Measurements from ENCODE around the gene VPS18.
A peak's percentile ranks its signal among the peaks of the same experiment; 100 is the strongest.

Gene VPS18

GRCh38 chr15:40936234-40936708, 42.0 kb downstream of the VPS18 start:
- FAIRE-seq = no peak
- DNase-seq (ENCODE audit: low spot score) = no peak

- FAIRE-seq (no peak), DNase-seq (ENCODE audit: low spot score) (no peak)
Observed at GRCh38 chr15:40936709-40937666, 42.7 kb downstream of the VPS18 start.

- FAIRE-seq (no peak), DNase-seq (ENCODE audit: low spot score) (peak; percentile 63)
Observed at GRCh38 chr15:40937762-40938535, 43.7 kb downstream of the VPS18 start.

GRCh38 chr15:40938536-40938870, 44.3 kb downstream of the VPS18 start:
- DNase-seq (ENCODE audit: low spot score) (no peak), FAIRE-seq (no peak)

GRCh38 chr15:40940296-40940801, 46.1 kb downstream of the VPS18 start:
- no peak for FAIRE-seq
- DNase-seq (ENCODE audit: low spot score) = no peak

- DNase-seq (ENCODE audit: low spot score) (no peak), FAIRE-seq (no peak)
Observed at GRCh38 chr15:40941068-40941527, 46.8 kb downstream of the VPS18 start.

- DNase-seq (ENCODE audit: low spot score) (peak; percentile 94), FAIRE-seq (peak; percentile 40)
Observed at GRCh38 chr15:40941528-40942336, 47.5 kb downstream of the VPS18 start.

- no peak for DNase-seq (ENCODE audit: low spot score)
- no peak for FAIRE-seq
Observed at GRCh38 chr15:40942337-40942854, 48.1 kb downstream of the VPS18 start.

GRCh38 chr15:40942878-40943277, 48.6 kb downstream of the VPS18 start:
- FAIRE-seq (no peak), DNase-seq (ENCODE audit: low spot score) (no peak)

- DNase-seq (ENCODE audit: low spot score) (no peak), FAIRE-seq (no peak)
Observed at GRCh38 chr15:40943764-40944365, 49.6 kb downstream of the VPS18 start.

- DNase-seq (ENCODE audit: low spot score) (no peak), FAIRE-seq (no peak)
Observed at GRCh38 chr15:40944510-40945296, 50.5 kb downstream of the VPS18 start.

GRCh38 chr15:40948706-40949473, 54.6 kb downstream of the VPS18 start:
- DNase-seq (ENCODE audit: low spot score) = no peak
- no peak for FAIRE-seq

GRCh38 chr15:40949756-40950207, 55.5 kb downstream of the VPS18 start:
- DNase-seq (ENCODE audit: low spot score) = no peak
- FAIRE-seq = no peak

- DNase-seq (ENCODE audit: low spot score) (no peak), FAIRE-seq (no peak)
Observed at GRCh38 chr15:40951764-40952163, 57.5 kb downstream of the VPS18 start.

- DNase-seq (ENCODE audit: low spot score) (no peak), FAIRE-seq (no peak)
Observed at GRCh38 chr15:40952301-40952900, 58.2 kb downstream of the VPS18 start.

- DNase-seq (ENCODE audit: low spot score) (peak; percentile 99), FAIRE-seq (peak; percentile 86)
Observed at GRCh38 chr15:40952901-40953712, 58.9 kb downstream of the VPS18 start, which contains the start of gene CHAC1. Gene CHAC1, plus strand, starts transcription at chr15:40953471. Its CDS starts 113 bp downstream, at chr15:40953584.

All from urothelium cell line (cell line).